NCI-H226 (cell line): ENCODE measurements around the gene ELAVL1.
"Not testable (repeated sequence)": the region's sequence is repeated elsewhere in the genome, so short reads cannot be mapped to it uniquely, and the experiment has no call there.

Source experiments
- DNase-seq: peaks from one replicate; pipeline ENCODE4 v3.0.0-alpha.2; 2015

Gene ELAVL1

GRCh38 chr19:7920519-7921301 lies 84.7 kb downstream of the ELAVL1 start:
- peak; percentile 85 for DNase-seq

GRCh38 chr19:7919610-7920518 lies 85.6 kb downstream of the ELAVL1 start, which contains the start of gene SNAPC2:
Gene SNAPC2, plus strand, starts transcription at chr19:7920338. Its CDS starts 29 bp downstream, at chr19:7920367.
- peak; percentile 80 for DNase-seq

DNA sequence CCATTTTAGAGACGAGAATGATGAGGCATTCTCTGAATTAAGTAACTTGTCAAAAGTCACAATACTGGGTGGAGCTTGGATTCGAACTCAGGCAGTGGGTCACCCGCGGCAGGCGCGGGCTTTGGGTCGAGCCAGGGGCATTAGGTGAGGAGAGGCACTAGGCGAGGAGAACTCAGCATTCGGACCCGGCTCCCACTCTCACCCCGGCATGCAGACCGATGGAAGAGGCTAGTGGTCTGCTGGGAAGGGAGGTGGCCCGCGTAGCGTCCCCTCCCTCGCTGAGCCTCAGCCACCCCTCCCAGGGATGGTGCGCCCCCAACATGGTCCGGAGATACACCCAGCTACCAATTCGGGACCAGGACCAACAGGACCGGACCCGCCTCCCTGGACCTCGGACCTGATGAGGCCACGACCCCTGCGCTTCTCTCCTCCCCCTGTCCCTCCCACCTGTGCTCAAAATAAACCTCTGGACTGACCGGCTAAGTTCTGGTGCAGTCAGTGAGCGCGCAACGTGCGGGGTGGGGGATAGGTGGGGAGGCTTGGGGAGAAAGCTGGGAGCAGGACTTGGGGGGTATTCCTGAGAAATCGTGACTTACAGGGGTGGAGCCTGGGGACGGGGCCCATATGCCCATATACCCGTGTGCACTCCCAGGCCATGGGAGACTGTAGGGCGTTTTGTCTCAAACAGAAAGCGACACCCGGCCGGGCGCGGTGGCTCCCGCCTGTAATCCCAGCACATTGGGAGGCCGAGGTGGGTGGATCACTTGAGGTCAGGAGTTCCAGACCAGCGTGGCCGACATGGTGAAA lies 86.6 kb downstream of the ELAVL1 start:
- no peak for DNase-seq

- not testable (repeated sequence) for DNase-seq
Observed at GRCh38 chr19:7918062-7918614, 87.3 kb downstream of the ELAVL1 start.

DNA sequence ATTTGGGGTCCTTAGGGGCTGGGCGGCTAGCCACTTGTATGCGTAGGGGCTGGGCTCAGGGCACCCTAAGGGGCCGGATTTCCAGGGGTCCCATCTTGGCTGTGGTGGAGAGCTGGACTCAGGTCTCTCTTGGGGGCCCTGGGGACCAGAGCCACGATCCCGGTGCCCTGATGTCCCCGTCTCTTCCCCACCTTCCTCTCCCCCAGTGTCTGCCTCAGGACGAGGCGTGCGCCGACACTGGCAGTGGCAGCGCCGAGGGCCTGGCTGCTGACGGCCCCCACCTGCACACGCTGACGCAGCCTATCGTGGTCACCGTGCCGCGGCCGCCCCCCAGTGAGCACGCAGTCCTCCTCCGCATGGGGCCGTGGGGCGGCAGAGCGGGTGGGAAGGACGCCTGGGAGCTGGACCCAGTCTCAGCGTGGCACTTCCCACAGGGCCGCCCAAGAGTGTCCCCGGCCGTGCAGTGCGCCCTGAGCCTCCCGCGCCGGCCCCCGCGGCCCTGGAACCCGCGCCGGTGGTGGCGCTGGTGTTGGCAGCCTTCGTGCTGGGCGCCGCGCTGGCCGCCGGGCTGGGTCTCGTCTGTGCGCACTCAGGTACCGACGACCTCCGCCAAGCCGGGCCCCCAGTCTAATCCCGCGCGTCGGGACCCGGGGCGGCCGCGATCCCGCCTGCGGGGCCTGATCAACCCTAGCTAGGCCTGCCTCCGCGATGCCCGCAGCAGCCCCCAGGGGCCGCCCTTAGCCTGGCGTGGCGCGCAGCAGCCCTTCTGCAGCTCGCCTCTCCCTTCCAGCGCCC lies 88.0 kb downstream of the ELAVL1 start:
- no peak for DNase-seq

DNA sequence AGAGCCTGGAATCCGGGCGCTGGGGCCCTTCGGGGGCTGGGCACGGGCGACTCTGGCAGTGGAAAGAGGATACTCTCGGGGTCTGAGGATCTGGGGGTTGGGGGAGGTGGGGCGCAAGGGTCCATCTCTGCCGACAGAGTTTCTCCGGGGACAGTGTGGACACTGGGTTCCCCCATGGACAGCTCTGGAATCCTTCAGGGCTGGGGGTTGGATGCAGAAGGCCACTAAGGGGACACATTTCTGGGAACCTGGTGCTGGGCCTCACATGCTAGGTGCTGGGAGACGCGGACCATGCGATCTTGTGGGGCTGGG lies 88.5 kb downstream of the ELAVL1 start:
- no peak for DNase-seq

- DNase-seq, result no peak
Observed at GRCh38 chr19:7916103-7916954, 89.1 kb downstream of the ELAVL1 start.

GRCh38 chr19:7915250-7916102 lies 90.0 kb downstream of the ELAVL1 start:
- DNase-seq, result no peak

- DNase-seq, result no peak
Observed at GRCh38 chr19:7914598-7915045, 90.8 kb downstream of the ELAVL1 start, which contains the start of gene TGFBR3L. Gene TGFBR3L, plus strand, starts transcription at chr19:7914830.

DNA sequence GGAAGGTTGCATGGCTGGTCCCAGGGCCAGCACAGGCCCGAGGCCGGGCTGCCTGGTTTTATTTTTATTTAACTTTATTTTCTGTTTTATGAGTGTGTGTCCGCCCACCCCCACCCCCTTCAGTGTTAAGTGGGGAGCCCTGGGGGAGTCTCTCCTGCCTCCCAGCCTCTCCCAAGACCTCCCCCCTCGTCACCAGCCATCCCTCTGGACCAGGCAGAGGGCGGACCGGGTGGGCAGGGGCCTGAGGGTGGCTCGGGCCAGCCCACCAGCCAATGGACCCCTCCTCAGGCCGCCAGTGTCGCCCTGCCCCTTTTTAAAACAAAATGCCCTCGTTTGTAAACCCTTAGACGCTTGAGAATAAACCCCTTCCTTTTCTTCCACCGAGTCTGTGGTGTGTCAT lies 91.3 kb downstream of the ELAVL1 start:
- DNase-seq, result no peak

GRCh38 chr19:7913652-7914051 lies 91.8 kb downstream of the ELAVL1 start:
- no peak for DNase-seq

GRCh38 chr19:7912697-7913564 lies 92.5 kb downstream of the ELAVL1 start:
- no peak for DNase-seq

- DNase-seq, result no peak
Observed at GRCh38 chr19:7912144-7912696, 93.2 kb downstream of the ELAVL1 start.

DNA sequence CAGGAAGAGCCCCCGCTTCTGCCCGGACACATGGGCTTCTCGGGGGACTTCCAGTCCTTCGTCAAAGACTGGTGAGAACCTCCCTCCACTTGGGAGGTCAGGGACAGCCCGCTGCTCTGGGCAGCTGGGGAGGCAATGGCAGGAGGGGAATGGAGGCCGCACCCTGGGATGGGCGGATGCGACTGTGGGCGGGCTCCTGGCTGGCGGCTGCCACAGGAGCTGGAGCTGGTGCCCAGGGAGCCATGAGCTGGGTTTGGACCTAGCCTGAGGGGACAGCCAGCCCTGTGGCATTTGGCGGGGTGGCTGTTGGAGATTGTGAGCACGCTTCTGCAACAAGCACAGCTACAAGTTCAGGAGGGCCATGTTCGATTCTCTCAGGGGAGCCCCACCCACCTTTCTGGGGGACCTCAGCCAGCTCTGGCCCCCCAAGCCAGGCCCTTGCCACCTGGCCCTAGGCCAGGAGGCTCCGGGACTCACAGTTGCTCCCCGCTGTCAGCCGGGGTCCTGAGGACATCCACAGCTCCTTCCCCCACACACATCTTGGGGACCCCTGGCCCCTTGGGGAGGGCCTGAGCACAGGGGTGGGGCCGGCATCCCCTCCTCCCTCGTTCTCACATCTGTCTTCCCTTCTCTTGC lies 93.8 kb downstream of the ELAVL1 start:
- no peak for DNase-seq

DNA sequence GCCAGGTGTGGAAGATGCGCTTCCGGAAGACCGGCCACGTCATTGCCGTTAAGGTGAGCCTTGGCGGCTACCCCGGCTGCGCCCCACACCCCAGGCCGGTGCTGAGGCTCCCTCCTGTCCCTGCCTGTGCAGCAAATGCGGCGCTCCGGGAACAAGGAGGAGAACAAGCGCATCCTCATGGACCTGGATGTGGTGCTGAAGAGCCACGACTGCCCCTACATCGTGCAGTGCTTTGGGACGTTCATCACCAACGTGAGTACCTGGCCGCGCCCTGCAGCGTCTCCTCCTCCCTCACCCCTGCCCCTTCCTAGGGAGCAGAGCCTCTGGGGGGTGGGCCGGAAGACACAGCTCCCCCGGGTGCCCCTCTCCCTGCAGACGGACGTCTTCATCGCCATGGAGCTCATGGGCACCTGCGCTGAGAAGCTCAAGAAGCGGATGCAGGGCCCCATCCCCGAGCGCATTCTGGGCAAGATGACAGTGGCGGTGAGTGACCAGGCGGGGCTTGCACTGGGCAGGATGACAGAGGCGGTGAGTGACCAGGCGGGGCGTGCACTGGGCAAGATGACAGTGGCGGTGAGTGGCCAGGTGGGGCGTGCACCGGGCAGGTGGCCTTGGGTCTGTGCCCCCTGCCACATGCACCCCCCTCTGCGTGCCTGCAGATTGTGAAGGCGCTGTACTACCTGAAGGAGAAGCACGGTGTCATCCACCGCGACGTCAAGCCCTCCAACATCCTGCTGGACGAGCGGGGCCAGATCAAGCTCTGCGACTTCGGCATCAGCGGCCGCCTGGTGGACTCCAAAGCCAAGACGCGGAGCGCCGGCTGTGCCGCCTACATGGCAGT lies 94.9 kb downstream of the ELAVL1 start:
- DNase-seq, result no peak

DNA sequence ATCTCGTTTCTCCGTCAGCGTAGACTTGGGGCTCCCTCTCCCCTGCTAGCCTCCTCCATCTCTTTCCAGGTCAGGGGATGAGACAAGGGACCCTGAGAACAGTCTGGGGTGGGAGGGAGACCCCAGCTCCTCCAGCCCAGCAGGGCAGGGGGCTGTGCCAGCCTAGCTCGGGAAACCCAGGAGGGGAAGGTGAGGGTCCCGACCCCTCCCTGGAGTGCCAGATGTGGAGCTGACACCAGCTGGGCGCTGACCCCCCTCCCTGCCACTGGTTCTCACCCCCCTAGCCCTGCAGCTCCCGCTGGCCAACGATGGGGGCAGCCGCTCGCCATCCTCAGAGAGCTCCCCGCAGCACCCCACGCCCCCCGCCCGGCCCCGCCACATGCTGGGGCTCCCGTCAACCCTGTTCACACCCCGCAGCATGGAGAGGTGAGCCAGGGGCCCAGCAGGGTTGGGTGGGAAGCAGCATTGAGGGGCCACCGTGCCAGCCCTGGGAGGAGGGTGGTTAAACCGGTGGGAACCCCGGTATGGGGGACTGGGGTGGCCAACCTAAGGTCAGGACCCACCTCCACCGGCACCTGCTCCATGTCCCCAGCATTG lies 95.9 kb downstream of the ELAVL1 start:
- DNase-seq, result no peak
